SJSA1 (cell line): ENCODE measurements around the gene CHST1. TPM values are rescaled to one million over a fixed set of nuclear protein-coding genes. Genes with fewer than 3 reads are reported as not detected.

Experiments
- DNase-seq, 2 experiments: peaks; one replicate each; pipeline ENCODE4 v3.0.0-alpha.2; 2015 to 2020; ENCODE audit warnings: low spot score in 2 of 2, low read depth in 1 of 2
- H3K27ac ChIP-seq: fragments of 250-450 bp; sonication (Bioruptor Pico); 2 replicates; pipeline ENCODE4 v1.5.1; 2020; ENCODE audit warnings: mild to moderate bottlenecking, moderate library complexity
- H3K27me3 ChIP-seq: fragments of 250-450 bp; sonication (Bioruptor Pico); replicated peaks from 2 replicates; pipeline ENCODE4 v1.5.1; 2020; ENCODE audit warnings: mild to moderate bottlenecking, moderate library complexity
- H3K36me3 ChIP-seq: fragments of 250-450 bp; sonication (Bioruptor Pico); 2 replicates; pipeline ENCODE4 v1.5.1; 2020; ENCODE audit warnings: mild to moderate bottlenecking
- H3K4me1 ChIP-seq: fragments of 250-450 bp; sonication (Bioruptor Pico); replicated peaks from 2 replicates; pipeline ENCODE4 v1.6.1; 2021; ENCODE audit warnings: mild to moderate bottlenecking
- H3K4me3 ChIP-seq: fragments of 250-450 bp; sonication (Bioruptor Pico); 2 replicates; pipeline ENCODE4 v1.5.1; 2020; ENCODE audit warnings: mild to moderate bottlenecking
- H3K9me3 ChIP-seq: fragments of 250-450 bp; sonication (Bioruptor Pico); replicated peaks from 2 replicates; pipeline ENCODE4 v1.5.1; 2020; ENCODE audit warnings: mild to moderate bottlenecking
- total RNA-seq: library from RNA; depleted of rRNA; stranded (reverse); fragments of >200 nt; shearing (Covaris generic); gene quantifications from 2 replicates; pipeline ENCODE4 v1.2.3, GENCODE V29; 2014

CHST1 gene
- total RNA-seq, 1 experiment from 2014 or later: not detected

DNA sequence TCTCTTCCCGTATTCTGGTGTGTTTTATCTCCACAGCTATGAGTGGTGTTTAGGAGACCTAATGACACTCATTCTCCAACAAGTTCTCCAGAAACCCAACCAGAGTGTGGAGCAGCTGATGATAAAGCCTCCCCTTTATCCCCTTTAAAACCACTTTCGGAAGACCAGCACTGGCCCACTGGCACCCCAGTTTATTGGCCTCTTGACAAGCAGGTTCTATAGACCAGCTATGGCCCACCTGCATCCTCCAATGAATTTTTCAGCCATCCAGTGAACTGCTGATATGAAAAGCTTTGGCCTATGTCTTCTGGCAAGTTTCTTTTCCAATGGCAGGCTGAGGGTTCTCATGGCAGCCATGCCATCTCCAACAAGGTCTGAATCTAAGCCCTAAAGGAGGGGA is 27.4 kb downstream of the CHST1 start:
- H3K36me3 ChIP-seq: no peaks in the 10 kb centered on the region
- H3K27me3 ChIP-seq: peaks cover 40% of the 10 kb centered on the region
- H3K4me1 ChIP-seq: no peaks in the 10 kb centered on the region
- 0 out of 2 replicates have a peak, but pooled peaks cover 2% of the 10 kb centered on the region for H3K9me3 ChIP-seq
- H3K27ac ChIP-seq: no peak overlapping the region
- H3K4me3 ChIP-seq: no peak overlapping the region
- DNase-seq: no peak

DNA sequence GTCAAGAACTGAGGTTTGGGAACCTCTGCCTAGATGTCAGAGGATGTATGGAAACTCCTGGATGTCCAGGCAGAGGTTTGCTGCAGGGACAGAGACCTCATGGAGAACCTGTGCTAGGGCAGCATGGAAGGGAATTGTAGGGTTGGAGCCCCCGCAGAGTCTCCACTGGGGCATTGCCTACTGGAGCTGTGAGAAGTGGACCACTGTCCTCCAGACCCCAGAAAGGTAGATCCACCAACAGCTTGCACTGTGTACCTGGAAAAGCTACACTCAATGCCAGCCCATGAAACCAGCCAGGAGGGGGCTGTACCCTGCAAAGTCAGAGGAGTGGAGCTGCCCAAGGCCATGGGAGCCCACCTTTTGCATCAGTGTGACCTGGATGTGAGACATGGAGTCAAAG is 29.5 kb downstream of the CHST1 start:
- H3K27me3 ChIP-seq: peaks cover 24% of the 10 kb centered on the region
- no peak overlapping the region for H3K4me3 ChIP-seq
- 0 out of 2 replicates have a peak, but pooled peaks cover 2% of the 10 kb centered on the region for H3K9me3 ChIP-seq
- no peak overlapping the region for H3K27ac ChIP-seq
- H3K4me1 ChIP-seq: no peaks in the 10 kb centered on the region
- no peaks in the 10 kb centered on the region for H3K36me3 ChIP-seq
- peak in 1 of 2 experiments; percentile 31 for DNase-seq

DNA sequence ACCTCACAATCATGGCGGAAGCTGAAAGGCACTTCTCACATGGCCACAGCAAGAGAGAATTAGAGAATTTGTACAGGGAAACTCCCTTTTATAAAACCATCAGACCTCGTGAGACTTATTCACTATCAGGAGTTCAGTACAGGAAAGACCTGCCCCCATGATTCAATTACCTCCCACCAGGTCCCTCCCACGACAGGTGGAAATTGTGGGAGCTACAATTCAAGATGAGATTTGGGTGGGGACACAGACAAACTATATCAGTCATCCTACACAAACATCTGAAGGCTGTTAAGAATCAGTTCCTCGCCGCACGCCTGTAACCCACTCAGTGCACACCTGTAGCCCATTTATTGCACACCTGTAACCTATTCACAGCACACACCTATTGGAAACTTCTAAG is 39.8 kb downstream of the CHST1 start:
- no peak overlapping the region for H3K4me3 ChIP-seq

DNA sequence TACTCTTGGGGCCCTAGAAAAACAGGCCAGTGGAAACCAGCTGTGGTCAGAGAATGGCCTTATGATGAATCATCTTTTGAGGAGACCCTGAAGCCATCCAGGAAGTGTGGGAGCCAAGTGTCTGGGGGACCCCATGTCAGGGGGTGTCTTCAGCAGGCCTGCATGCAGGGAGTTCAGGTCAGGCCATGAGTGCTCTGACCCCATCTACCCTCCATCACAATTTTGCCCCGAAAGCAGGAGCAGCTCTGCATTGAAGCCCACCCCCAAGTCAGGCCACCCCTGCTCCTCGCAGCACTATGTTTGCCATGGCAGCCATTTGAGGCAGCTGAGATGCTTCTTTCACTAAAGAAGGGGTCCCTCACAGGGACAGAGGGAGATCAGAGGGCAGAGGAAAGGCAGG is 41.3 kb downstream of the CHST1 start:
- Histone ChIP-seq H3K36me3 (no peaks in the 10 kb centered on the region), H3K4me3 (no peak overlapping the region), H3K9me3 (no peaks in the 10 kb centered on the region), H3K27ac (no peak overlapping the region), H3K27me3 (peaks cover 7% of the 10 kb centered on the region; the same call in 1 of the 2 replicates), H3K4me1 (no peaks in the 10 kb centered on the region)
- peak in 1 of 2 experiments; percentile 30 for DNase-seq

More for the DNA sequence above, 39.8 kb downstream of the CHST1 start:
- no peak for DNase-seq
- Histone ChIP-seq H3K27me3 (peaks cover 7% of the 10 kb centered on the region; the same call in 1 of the 2 replicates), H3K9me3 (no peaks in the 10 kb centered on the region), H3K4me1 (no peaks in the 10 kb centered on the region), H3K27ac (no peak overlapping the region), H3K36me3 (no peaks in the 10 kb centered on the region)

DNA sequence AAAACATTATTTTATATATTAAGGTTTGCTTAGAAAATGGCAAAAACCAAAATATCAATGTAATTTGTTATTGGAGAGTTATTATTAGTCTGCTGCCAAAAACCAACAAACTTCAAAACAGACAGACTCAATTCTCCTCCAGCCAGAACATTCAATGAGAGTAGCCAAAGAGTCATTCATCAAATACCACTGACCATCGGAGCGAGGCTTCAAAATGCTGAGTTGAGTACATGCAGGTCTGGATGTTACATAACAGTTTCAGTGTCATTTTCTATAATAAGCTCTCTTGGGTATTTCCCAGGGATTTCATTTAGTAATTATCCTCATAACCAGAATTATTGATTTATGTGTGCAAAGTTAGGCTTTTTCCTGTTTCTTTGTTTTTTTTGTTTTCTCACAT is 42.6 kb downstream of the CHST1 start:
- Histone ChIP-seq H3K36me3 (no peaks in the 10 kb centered on the region), H3K9me3 (no peaks in the 10 kb centered on the region), H3K4me3 (no peak overlapping the region)

DNA sequence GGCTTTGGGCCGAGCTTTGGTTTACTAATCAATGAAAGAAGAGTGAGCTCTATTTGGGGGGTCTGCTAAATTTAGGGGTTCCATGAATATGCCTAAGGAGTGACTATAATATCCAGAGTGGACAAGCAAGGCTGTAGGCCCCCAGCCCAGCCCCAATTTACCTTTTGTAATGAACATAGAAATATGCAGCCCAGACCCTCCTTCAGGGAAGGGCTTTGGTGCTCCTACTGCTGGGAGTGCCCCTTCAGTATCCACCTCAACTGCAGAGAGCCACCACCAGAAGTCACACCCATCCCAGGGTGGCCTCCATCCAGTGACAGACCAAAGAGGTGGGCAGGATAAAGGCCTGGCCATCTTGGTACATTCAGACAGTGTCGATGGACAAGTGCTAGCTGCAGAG is 43.1 kb downstream of the CHST1 start:
- no peak overlapping the region for H3K27ac ChIP-seq
- H3K9me3 ChIP-seq: no peaks in the 10 kb centered on the region
- H3K4me3 ChIP-seq: no peak overlapping the region
- peak in 1 of 2 experiments; percentile 37 for DNase-seq
- H3K4me1 ChIP-seq: no peaks in the 10 kb centered on the region
- H3K27me3 ChIP-seq: peaks cover 16% of the 10 kb centered on the region
- H3K36me3 ChIP-seq: no peaks in the 10 kb centered on the region

More for the DNA sequence above, 42.6 kb downstream of the CHST1 start:
- Histone ChIP-seq H3K4me1 (no peaks in the 10 kb centered on the region), H3K27me3 (peaks cover 14% of the 10 kb centered on the region), H3K27ac (no peak overlapping the region)
- no peak for DNase-seq

DNA sequence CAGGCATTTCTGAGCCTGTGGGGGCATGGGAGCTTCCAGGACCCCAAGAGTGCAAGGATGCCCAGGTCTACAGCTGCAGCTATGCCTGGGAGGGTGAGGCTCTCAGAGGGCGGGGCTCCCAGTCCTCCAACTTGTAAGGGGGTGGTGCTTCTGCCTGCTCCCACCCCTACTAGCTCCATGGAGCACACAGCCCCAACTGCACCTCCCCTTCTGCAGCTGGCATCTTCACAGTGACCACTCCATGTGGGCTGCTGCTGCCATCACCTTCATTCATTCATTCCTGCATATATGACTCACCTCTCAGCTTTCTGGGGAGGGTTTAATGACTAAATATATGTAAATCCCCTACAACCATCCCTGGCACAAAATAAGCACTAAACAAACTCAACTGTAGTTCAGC is 43.8 kb downstream of the CHST1 start:
- Histone ChIP-seq H3K4me1 (no peaks in the 10 kb centered on the region), H3K27ac (no peak overlapping the region), H3K4me3 (no peak overlapping the region), H3K36me3 (no peaks in the 10 kb centered on the region), H3K27me3 (peaks cover 16% of the 10 kb centered on the region), H3K9me3 (no peaks in the 10 kb centered on the region)
- no peak for DNase-seq

DNA sequence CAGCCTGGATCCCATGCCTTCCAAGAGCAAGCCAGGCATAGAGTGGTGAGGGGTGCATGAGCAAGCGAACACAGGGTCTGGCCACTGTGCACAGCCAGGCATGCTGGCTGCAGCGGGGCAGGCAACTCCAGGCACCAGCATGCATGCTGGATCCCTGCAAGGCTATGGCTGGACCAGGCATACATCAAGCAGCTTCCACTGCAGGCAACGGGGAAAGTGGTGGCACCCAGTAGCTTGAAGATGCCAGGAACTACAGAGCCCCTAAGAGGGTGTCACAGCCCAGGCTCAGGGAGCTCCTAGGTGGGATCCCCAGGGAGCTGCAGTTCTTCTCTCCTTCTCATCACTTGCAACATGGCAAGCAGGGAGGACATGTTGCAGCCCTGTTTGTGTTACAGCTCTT is 45.2 kb downstream of the CHST1 start:
- Histone ChIP-seq H3K9me3 (no peaks in the 10 kb centered on the region), H3K36me3 (no peaks in the 10 kb centered on the region), H3K27me3 (peaks cover 16% of the 10 kb centered on the region), H3K4me1 (no peaks in the 10 kb centered on the region), H3K4me3 (no peak overlapping the region), H3K27ac (no peak overlapping the region)
- DNase-seq: peak in 1 of 2 experiments; percentile 34

DNA sequence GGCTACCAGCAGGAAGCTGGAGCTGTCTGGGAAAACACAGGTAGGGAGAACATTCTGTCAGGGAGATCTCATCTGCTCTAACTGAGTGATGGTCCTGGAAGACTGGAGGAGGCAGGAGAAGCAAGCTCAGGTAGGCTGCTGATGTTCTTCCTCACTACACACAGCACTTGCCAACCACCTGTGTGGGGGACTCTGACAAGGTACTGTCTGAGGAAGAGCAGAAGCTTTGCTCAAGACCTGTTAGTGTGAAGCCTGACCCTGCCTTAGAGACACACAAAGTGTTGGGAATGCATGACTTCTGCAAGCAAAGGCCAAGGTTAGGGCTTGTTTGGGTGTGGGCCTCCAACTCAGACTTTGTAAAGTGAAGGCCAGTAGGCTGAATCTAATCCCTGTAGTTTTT is 46.5 kb downstream of the CHST1 start:
- Histone ChIP-seq H3K36me3 (no peaks in the 10 kb centered on the region), H3K4me3 (no peak overlapping the region), H3K4me1 (no peaks in the 10 kb centered on the region), H3K9me3 (no peaks in the 10 kb centered on the region), H3K27ac (no peak overlapping the region), H3K27me3 (peaks cover 24% of the 10 kb centered on the region)
- peak in 1 of 2 experiments; percentile 35 for DNase-seq

DNA sequence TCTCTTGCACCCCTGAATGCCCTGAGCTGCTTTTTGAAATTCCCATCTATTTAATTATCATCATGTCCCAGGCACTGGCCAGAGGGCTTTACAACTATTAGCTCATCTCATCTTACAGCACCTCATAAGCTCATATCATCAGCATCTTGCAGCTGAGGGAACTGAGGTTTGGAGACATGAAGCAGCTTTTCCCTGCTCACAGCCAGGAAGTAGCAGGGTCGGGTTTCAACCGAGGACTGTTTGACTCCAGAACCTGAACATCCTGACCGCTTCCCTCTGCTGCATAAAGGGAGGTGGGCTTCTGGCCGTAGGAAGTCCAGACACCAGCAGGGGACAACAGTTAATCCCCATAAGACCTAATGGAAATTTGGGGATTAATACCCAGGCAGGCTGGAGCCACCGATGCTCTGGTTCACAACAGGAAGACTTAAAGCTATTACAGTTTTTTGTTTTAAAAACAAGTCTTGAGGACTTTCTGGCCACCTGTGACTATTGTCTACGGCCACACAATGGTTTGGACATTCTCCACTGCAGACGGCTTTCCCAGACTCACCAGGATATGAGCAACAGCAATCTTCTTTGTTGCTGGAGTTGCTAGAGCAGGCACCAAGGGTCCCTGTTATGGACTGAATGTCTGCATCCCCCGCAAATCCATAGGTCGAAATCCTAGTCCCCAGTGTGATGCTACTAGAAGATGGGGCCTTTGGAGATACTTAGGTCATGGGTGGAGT is 47.4 kb downstream of the CHST1 start:
- no peaks in the 10 kb centered on the region for H3K36me3 ChIP-seq
- peaks cover 23% of the 10 kb centered on the region for H3K27me3 ChIP-seq
- no peaks in the 10 kb centered on the region for H3K9me3 ChIP-seq
- H3K4me1 ChIP-seq: no peaks in the 10 kb centered on the region
- peak in 1 of 2 experiments; percentile 34 for DNase-seq
- no peak overlapping the region for H3K4me3 ChIP-seq
- no peak overlapping the region for H3K27ac ChIP-seq

DNA sequence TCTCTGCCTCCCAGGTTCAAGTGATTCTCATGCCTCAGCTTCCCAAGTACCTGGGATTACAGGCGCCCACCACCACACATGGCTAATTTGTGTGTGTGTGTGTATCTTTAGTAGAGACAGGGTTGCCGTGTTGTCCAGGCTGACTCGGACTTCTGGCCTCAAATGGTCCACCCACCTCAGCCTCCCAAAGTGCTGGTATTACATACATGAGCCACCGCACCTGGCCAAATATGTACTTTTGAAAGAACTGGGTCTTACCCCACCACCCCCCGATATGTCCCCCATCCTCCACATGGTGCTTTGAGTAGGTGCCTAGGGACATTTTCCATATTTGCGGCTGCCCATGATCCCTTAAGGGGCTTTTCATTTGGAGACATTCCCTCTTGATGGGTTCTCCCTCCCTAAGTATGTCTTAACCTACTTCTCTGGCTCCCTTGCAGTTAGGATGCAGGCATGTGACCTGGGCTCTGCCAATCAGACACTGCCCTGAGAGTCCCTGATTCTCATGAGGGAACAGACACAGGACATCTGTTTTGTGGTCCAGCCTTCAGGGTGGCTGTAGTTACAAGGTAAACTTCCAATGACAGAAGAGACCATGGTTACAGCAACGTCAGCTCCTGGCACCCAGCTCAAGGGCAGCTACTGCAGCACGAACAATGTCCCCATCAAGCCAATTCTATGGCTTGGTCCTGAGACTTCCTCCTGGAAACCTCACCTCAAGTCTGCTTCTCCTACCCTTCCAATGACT is 48.4 kb downstream of the CHST1 start:
- H3K36me3 ChIP-seq: no peaks in the 10 kb centered on the region
- no peaks in the 10 kb centered on the region for H3K9me3 ChIP-seq
- peak in 1 of 2 experiments; percentile 33 for DNase-seq
- H3K27me3 ChIP-seq: peaks cover 20% of the 10 kb centered on the region
- H3K27ac ChIP-seq: no peak overlapping the region
- H3K4me3 ChIP-seq: no peak overlapping the region
- H3K4me1 ChIP-seq: no peaks in the 10 kb centered on the region

DNA sequence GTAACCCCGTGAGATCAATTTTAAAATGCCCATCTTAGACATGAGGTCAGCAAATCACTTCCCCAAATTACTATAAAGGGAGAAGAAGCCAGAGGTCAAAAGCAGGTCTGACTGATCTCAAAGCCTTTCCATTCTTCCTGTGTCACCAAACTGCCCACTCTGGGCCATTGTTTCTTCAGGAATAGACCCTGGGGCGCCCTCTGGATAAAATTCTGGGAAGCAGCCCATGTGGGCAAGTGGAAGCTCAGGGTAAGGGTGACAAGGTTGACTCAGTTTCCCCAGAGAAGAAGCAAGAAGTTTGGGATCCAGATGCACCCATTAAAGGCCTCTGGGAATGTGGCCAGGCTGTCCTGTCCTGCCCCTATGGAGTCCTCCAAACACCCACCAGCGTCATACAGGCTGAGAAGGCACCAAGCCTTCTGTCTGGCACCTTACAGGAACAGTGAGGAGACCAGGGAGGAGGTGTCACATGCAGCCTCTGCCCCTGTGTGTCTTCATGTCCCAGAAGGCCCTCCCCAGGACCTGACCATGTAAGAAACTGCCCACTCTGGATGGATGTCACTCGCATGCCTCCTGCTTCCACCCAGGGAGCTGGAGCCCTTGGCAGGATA is 50.1 kb downstream of the CHST1 start:
- Histone ChIP-seq H3K27me3 (peaks cover 20% of the 10 kb centered on the region), H3K36me3 (no peaks in the 10 kb centered on the region), H3K4me3 (no peak overlapping the region), H3K4me1 (no peaks in the 10 kb centered on the region), H3K27ac (no peak overlapping the region), H3K9me3 (no peaks in the 10 kb centered on the region)
- peak in 1 of 2 experiments; percentile 37 for DNase-seq

DNA sequence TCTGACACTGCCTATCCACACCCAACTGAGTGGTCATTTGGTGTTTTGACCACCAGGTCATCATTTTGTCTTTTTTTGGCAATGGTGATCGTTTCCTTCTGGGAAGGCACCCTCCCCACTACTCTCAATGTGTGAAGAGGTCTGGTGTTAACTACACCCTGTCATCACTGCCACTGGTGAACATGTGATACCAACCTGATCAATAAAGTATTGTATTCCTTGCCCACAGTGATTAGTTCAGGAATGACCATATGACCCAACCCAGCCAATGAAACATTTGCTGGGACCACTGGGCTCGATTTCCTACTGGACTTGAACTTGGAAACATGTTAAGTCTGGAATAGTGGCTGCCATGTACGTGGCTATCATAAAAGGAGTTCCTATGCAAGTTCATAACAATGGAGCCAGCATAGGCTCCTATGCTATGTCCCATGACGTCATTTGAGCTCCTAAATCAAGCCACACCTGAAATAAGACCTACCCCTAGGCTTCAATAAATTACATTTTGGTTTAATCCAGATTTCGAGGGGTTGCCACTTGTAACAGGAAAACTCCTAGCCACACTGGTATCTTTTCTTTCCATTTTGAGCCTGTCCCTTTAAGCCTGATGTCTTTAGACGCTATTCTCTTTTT is 51.1 kb downstream of the CHST1 start:
- no peak overlapping the region for H3K27ac ChIP-seq
- H3K4me3 ChIP-seq: no peak overlapping the region
- H3K27me3 ChIP-seq: peaks cover 20% of the 10 kb centered on the region
- H3K36me3 ChIP-seq: no peaks in the 10 kb centered on the region
- no peak for DNase-seq
- H3K9me3 ChIP-seq: no peaks in the 10 kb centered on the region
- H3K4me1 ChIP-seq: no peaks in the 10 kb centered on the region
